Activated CD4-positive, alpha-beta T cell treated with anti-CD3 and anti-CD28 coated beads, Interleukin-2, Interleukin-4, amounts not matched to agents 100 ng/mL and 50 ng/mL, durations not matched to agents 16 hours and 8 hours (primary cell): ENCODE measurements around the gene IL17RE.

ENCODE experiments used
- DNase-seq: peaks from one replicate; pipeline ENCODE4 v3.0.0-alpha.2; 2020; ENCODE audit warnings: low spot score

IL17RE gene

DNA sequence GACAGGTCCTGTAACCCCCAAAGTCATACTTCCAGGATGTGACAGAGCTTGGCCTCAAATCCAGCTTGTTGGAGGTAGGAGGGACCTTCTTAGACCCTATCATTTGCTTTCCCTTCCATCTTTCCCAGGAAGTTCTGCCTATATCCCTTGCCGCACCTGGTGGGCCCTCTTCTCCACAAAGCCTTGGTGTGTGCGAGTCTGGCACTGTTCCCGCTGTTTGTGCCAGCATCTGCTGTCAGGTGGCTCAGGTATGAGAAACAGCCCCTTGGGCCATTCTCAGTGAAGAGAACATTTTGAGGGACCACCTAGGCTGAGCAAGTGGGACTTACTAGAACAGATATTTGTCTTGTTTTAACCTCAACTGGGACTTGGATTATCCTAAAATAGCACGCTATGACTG is 1.3 kb downstream of the IL17RE start:
- no peak for DNase-seq

GRCh38 chr3:9906480-9906879 is 3.8 kb downstream of the IL17RE start:
- no peak for DNase-seq

- no peak for DNase-seq
Observed at GRCh38 chr3:9908286-9908685, 5.6 kb downstream of the IL17RE start.

- no peak for DNase-seq
Observed at GRCh38 chr3:9909221-9910013, 6.8 kb downstream of the IL17RE start.

DNA sequence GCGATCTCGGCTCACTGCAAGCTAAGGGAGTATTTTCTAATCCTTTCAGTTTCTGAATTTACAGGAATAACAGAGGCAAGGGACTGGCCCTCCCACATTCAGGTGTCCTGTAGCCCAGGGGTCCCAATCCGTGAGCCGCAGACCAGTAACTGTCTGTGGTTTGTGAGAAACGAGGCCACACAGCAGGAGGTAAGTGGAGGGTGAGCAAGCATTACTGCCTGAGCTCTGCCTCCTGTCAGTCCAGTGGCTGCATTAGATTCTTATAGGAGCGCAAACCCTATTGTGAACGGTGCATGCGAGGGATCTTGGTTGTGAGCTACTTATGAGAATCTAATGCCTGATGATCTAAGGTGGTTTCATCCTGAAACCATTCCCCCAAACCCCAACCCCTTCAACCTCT is 9.2 kb downstream of the IL17RE start:
- DNase-seq: no peak

DNA sequence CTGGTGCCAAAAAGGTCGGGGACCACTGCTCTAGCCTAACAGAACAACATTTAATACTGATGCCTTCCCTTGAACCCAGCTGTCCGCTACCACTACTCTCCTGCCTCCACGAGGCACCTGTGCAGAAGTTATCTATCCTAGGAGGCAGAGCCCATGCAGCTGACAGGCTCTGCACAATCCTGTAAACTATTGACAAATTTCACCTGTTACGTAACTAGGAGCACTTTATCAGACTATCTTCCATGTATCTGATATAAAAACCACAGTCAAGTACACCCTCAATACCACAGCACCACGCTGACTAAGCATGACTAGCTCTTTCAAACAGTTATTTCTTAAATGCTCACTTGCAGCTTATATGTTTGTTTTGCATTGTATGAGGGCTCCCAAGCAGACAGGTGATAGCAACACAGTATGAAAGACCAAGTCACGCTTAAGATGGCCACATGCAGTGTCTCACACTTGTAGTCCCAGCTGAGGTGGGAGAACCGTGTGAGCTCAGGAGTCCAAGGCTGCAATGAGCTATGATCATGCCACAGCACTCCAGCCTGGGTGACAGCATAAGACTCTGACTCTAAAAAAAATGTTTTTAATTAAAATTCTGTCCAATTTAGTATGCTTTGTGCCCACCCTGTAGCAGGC is 9.8 kb downstream of the IL17RE start:
- DNase-seq: no peak

DNA sequence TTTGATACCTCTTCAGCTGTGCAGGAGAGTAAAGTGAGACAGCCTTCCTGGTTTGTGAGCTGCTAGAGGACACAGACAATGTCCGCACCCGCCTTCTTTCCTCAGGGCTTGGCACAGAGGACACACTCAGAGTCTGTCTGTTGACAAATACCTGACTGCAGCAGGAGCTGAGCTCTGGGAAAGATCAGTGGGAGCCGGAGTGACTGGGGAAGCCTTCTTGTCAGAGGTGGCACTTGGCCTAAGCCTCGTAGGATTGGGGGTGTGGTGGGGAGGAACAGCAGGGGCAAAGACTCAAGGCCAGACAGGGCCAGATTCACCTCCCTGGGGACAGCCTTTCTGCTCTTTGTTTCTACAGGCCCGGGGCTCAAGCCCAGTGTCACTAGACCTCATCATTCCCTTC is 11.0 kb downstream of the IL17RE start:
- no peak for DNase-seq

- DNase-seq: no peak
Observed at GRCh38 chr3:9914011-9914410, 11.4 kb downstream of the IL17RE start.

DNA sequence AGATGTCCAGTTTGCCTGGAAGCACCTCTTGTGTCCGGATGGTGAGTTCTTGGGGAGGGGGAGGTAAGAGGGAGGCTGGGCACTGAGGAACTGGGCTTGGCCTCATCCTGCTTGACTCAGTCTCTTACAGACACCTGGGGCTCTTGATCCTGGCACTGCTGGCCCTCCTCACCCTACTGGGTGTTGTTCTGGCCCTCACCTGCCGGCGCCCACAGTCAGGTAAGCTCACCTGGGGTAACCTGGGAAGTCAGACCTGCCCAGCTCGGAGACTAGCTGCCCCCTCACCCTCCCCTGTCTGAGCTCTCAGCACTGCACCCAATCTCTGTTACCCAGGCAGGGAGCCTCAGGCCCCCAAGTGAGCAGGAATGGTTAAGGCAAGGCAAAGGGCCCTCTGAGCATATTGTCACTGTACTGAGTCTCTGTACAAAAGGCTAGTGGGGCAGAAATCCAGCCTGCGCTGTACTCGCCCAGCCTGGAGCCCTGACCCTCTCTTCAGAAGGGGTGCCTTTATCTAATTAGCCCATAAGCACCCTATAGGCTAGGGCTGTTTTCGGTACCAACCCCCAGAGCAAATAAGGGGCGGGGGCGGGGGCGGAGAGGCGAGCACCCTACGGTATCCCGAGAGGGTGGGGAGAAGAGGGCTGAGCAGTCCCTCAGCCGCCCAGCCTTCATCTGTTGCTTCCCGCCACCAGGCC is 12.1 kb downstream of the IL17RE start:
- DNase-seq: no peak

GRCh38 chr3:9915254-9916141 is 12.8 kb downstream of the IL17RE start:
- no peak for DNase-seq

DNA sequence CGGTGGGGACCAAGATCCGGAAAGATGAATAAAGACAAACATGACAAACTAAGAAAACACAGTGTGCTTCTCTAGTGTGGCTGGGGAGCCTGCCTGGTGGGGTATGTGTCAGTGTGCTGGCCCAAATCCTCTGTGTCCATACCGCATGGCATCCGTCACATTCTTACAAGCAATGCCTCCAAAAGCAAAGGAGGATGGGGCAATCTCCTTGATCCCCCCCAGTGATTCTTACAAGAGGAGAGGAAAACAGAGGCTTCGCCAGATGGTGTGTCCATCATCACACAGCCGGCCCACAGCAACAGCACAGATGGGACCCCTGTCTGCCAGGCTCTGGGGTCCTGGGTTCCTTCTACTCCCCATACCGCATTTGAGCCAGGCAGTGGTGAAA is 13.7 kb downstream of the IL17RE start:
- DNase-seq: no peak

DNA sequence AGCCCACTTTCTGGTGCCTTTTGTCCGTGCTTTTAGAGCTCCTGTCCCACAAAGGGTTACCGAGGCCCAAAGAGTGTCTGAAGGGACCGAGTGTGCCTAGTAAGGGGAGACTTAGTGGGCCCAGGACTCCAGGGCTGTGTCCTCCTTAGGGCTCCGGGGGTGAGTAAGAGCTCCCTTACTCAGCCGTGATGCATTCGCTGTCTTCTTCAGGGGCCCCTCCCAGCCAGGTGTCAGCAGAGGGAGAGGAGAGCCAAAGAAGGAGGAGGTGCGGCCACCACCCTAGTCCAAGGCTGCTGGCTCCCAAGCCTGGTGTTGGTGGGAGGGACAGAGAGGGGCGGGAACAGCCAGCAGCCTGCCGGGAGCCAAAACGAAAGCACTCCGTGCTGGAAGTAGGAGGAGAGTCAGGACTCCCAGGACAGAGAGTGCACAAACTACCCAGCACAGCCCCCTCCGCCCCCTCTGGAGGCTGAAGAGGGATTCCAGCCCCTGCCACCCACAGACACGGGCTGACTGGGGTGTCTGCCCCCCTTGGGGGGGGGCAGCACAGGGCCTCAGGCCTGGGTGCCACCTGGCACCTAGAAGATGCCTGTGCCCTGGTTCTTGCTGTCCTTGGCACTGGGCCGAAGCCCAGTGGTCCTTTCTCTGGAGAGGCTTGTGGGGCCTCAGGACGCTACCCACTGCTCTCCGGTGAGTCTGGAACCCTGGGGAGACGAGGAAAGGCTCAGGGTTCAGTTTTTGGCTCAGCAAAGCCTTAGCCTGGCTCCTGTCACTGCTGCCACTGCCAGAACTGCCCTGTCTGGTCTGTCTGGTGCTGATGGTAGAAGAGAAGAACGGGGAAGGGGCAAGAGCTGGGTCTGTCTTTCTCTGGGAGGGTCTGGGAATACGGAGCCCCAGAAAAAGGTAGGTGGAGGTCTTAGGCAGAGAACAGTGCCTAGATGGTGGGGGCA is 14.4 kb downstream of the IL17RE start, which contains the start of gene IL17RC:
IL17RC (plus strand) TSS at position 365 of the 947 bp plus-strand sequence; CDS start at position 583, 218 bp downstream.
- no peak for DNase-seq

DNA sequence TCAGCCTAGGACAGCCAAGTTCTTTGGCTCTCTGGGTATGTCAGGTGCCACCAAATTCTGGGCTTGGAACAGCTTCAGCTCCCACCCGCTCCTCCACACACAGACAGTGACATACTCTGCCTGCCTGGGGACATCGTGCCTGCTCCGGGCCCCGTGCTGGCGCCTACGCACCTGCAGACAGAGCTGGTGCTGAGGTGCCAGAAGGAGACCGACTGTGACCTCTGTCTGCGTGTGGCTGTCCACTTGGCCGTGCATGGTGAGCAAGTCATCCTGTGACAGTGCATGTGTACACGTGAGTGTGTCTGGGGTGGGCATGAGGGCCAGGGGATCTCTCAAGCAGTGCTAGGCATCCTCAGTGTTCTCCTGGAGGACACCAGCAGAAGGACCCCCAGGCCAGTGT is 15.2 kb downstream of the IL17RE start:
- DNase-seq: no peak

DNA sequence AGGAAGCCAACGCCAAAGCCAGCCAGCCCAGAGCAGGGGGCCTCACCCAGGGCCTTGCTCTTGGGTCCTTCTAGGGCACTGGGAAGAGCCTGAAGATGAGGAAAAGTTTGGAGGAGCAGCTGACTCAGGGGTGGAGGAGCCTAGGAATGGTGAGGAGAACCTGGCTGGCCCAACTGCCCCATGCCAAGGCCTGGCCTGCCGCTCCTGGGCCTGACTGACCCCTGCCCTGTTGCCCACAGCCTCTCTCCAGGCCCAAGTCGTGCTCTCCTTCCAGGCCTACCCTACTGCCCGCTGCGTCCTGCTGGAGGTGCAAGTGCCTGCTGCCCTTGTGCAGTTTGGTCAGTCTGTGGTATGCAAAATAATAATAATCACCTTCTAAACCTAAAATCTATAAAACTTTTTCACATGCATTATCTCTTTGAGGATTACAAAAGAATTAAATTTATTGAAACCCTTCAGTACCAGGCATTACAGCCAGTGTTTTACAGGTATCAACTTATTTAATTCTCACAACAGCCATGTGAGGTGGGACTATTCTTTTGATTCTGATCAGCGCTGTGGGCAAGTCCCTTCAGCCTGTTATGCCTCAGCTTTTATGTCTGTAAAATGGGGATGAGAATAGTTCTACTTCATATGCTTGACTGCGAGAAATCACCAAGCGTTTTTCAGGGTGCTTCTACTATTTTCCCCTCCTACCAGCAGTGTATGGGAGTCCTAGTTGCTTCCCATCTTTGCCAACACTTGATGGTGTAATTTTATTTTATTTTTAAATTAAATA is 15.8 kb downstream of the IL17RE start:
- no peak for DNase-seq

DNA sequence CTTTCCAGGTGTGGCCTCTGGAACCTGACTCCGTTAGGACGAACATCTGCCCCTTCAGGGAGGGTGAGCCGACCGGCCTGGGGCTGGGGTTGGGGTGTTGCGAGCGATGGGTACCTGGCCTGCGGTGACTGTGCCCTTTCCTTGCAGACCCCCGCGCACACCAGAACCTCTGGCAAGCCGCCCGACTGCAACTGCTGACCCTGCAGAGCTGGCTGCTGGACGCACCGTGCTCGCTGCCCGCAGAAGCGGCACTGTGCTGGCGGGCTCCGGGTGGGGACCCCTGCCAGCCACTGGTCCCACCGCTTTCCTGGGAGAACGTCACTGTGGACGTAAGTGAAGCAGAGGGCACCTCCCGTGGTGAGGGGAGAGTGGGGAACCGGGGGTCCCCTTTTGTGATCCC is 25.5 kb downstream of the IL17RE start:
- no peak for DNase-seq

DNA sequence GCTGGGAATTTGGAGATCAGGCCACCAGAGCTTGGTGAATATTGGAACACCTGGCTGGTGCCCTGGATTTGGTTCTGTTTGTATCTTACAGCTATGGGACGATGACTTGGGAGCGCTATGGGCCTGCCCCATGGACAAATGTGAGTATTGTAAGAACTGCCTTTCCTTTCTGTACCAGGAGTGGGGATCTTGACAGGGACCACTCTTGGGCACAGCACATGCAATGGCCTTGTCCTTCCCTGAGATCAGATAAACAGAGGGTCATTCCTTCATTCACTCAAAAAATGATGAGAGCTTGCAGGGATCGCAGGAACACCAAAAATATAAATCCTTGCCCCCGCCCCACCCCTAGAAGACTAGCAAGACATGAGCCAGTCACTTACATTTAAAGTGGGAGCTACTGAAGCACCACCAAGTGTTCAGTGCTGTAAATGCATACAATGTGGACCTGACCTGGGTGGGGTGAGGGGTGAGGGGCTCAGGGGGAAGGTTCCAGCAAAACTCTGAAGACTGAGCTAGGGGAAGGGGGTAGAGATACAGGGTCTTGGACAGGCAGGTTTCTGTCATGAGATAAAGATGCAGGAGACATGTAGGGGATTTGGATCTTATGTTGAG is 28.3 kb downstream of the IL17RE start:
- DNase-seq: no peak

DNA sequence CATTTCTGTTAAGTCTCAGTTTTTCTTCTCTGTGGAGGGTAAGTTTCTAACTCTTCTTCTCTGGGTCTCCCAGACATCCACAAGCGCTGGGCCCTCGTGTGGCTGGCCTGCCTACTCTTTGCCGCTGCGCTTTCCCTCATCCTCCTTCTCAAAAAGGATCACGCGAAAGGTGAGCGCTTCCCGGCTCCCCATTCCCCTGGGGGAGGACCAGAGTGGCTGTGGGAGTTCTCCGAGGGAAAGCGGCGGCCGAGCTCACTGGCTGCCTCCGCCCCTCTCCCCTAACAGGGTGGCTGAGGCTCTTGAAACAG is 29.8 kb downstream of the IL17RE start:
- DNase-seq: no peak

DNA sequence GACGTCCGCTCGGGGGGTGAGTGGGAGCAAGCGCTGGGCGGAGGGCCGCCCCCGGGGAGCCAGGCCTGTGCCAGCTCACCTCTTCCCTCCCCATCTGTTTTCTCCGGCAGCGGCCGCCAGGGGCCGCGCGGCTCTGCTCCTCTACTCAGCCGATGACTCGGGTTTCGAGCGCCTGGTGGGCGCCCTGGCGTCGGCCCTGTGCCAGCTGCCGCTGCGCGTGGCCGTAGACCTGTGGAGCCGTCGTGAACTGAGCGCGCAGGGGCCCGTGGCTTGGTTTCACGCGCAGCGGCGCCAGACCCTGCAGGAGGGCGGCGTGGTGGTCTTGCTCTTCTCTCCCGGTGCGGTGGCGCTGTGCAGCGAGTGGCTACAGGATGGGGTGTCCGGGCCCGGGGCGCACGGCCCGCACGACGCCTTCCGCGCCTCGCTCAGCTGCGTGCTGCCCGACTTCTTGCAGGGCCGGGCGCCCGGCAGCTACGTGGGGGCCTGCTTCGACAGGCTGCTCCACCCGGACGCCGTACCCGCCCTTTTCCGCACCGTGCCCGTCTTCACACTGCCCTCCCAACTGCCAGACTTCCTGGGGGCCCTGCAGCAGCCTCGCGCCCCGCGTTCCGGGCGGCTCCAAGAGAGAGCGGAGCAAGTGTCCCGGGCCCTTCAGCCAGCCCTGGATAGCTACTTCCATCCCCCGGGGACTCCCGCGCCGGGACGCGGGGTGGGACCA is 30.4 kb downstream of the IL17RE start:
- DNase-seq: peak; percentile 89

DNA sequence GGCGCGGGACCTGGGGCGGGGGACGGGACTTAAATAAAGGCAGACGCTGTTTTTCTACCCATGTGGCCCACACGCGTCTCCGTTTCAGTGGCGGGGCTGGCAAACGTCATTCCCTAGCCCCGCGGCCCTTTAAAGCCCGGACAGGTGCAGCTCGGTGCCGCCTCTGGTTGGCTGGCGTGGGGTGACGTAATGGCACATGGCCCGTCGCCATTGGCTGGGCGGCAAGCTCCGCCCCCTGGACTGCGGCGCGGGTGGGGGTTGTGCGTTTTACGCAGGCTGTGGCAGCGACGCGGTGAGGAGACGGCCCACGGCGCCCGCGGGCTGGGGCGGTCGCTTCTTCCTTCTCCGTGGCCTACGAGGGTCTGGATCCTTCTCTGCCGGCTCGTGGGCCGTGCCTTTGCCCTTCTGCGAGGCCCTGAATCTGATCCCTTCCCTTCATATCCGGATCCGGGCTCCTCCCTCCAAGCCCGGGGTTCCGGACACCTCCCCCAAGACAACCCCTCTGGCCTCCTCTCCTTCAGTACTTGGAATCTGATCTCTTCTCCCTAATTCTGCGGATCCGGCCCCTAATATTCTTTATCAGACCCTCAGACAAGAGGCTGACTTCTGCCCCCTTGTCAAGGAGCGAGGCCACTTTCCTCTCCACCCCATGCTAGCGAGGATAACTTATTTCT is 31.1 kb downstream of the IL17RE start, which contains the start of gene CRELD1:
CRELD1 (plus strand) TSS at position 274 of the 674 bp plus-strand sequence. CDS start 605 bp downstream, outside the sequence.
- peak; percentile 97 for DNase-seq
